HG03457 (cell line): ENCODE results near the gene CNGB1.
"Not testable (repeated sequence)": the region's sequence is repeated elsewhere in the genome, so short reads cannot be mapped to it uniquely, and the experiment has no call there.

Experiments
- ATAC-seq: cut with Tn5 transposase; IDR thresholded peaks from one replicate; pipeline ENCODE4 v1.9.1; 2021; ENCODE audit warnings: moderate number of reproducible peaks; ENCODE audit not compliant: unreplicated experiment

Gene CNGB1

GRCh38 chr16:57868913-57869520 lies 101.9 kb downstream of the CNGB1 start:
- no peak for ATAC-seq

- ATAC-seq = no peak
These were observed 103.8 kb downstream of the CNGB1 start for GRCh38 chr16:57867000-57867561.

- ATAC-seq = no peak
These were observed 104.4 kb downstream of the CNGB1 start for GRCh38 chr16:57866529-57866918.

DNA sequence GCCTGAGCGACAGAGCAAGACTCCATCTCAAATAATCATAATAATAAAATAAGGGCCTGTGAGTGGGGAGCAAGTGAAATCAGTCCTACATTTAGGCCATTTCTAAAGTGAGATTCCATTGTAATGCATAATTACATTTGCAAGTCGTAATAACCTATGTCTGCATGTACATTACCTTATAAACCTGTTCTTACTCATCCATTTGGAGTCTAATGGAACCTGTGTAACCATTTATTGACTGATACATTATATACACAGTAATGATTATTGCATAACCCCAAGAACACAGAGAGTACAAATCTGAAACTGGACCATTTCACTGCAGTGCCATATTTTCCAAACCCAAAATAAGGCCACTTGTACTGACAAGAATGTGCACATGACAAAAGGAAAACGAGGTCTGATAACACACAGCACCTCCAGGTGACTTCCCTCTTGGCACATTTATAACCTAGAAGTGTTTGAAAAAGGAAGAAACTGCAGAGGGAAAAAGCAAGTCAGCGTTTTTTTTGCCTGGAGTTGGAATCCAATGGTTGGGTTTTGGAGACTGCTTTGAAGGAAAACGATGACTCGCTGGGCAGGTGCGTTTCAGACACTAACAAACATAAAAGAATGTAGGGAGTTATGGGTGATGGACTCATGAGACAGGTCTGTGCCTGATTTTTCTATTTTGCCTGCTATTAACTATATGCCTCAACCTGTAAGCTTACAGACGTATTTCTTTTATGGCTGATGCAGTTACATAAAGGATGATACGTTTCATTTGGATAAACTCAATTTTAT lies 105.0 kb downstream of the CNGB1 start:
- ATAC-seq = no peak

DNA sequence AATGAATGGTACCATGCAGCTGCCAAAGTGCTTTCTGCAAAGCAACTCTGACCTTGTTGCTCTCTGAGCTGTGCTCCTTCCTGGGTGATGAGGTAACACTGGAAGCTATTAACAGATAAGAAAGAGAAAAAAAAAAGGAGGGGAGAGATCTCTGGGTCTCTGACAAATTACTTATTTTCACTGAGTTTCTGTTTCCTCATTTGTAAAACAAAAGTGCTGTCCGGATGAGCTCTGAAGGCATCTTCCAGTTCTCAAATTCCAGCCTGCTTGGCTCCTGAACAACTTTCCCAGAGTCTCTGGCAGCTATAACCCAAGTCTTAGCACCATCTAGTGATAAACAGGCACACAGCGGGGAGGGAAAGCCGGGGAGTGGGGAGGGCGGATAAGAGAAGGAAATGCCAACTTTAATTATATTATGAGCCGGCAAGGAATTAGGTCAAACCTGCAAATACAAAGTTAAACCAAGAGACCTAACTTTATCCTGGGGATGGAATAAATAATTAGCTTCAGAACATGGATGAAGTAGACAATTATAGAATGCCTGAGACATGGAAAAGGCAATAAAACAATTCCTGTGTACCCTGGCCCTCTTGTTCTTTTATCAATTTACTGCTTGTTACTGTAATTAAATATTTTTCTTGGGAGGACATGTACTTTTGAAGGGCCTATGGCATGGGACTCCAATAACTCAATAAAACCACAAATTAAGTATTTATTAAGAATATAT lies 107.3 kb downstream of the CNGB1 start:
- ATAC-seq = no peak

- ATAC-seq = no peak
These were observed 108.1 kb downstream of the CNGB1 start for GRCh38 chr16:57862698-57863433.

GRCh38 chr16:57859331-57859730 lies 111.6 kb downstream of the CNGB1 start:
- no peak for ATAC-seq

- no peak for ATAC-seq
These were observed 112.3 kb downstream of the CNGB1 start for GRCh38 chr16:57858635-57859034.

GRCh38 chr16:57857991-57858390 lies 112.9 kb downstream of the CNGB1 start:
- ATAC-seq = not testable (repeated sequence)

- ATAC-seq = no peak
These were observed 115.7 kb downstream of the CNGB1 start for GRCh38 chr16:57855188-57855587.

- no peak for ATAC-seq
These were observed 118.7 kb downstream of the CNGB1 start for GRCh38 chr16:57852189-57852588.

GRCh38 chr16:57848181-57848580 lies 122.7 kb downstream of the CNGB1 start:
- no peak for ATAC-seq

DNA sequence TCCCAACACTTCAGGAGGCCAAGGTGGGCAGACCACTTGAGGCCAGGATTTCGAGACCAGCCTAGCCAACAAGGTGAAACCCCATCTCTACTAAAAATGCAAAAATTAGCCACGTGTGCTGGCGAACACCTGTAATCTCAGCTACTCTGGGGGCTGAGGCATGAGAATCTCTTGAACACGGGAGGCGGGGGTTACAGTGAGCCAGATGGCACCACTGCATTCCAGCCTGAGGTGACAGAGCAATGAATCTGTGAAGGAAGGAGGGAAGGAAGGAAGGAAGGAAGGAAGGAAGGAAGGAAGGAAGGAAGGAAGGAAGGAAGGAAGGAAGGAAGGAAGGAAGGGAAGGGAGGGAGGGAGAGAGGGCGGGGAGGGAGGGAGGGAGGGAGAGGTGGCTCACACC lies 124.0 kb downstream of the CNGB1 start:
- ATAC-seq = not testable (repeated sequence)

DNA sequence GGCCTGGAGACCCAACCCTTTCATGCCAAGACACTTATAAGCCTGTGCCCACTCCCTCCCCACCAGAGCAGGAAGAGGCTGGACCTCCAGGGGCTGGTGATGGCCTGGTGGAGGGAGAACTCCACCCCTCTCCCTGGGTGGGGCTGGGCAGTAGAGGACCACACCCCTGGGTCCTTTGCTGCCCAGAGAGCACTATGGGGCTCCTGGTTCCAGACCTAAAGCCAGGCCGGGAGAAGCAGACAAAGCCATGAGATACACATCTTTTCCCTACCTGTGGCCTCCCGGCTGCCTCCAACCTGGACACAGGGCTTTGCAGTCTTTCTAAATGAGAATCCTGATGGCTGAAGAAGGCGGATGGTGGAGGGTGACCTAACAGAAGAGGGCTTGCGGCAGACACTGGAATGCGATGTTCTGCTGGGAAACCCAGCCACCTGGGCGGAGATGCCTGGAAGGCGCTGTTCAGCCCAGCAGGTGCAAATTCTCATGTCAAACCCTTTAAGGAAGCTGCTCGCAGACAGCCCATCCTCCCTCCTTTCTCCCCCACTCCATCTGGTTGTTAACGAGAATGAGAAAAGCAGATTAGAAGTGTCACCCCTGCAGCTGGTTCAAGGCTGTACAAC lies 124.7 kb downstream of the CNGB1 start:
- ATAC-seq = no peak

GRCh38 chr16:57845115-57845514 lies 125.8 kb downstream of the CNGB1 start:
- no peak for ATAC-seq

DNA sequence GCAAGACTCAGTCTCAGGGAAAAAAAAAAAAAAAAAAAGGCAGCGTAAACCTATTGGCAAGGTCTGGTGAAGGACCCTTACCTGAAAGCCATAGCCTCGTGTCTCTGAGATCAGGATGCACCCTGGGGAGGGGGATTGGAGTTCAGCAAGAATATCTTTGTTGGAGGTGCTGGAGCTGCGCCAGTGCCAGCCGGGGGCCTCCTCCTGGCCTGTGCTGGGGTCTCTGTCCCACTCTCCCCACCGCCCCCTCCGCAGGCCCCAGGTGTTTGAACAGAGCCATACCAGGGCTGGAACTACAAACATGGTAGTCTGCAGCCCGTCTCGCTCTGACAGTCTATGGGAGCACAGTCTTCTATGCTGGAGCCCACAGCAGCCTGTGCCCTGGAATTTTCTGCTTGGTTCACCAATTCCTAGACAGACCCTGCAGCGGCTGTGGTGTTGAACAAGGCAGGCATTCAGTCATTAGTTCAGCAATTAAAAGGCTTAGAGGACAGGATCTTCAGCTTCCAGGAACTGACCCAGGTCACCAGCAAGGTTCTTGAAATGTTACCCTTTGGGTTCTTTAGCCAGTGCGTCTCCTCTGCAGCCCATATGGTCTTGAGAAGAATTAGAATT lies 126.4 kb downstream of the CNGB1 start:
- ATAC-seq = no peak

DNA sequence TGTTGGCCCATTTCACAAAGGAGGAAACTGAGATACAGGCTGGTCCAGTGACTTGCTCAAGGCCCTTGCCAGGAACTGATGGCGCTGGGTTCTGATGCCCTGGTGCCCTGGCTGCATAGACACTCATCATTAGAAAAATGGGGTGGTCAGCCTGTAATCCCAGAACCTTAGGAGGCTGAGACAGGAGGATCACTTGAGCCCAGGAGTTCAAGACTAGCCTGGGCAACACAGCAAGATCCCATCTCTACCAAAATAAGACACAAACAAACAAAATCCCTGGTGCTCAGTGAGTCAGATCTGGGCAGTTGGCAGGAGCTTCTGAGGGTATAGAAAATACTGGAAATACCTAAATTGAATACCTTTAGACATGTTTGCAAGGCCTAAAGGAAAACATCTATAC lies 127.5 kb downstream of the CNGB1 start:
- ATAC-seq = no peak

GRCh38 chr16:57842601-57843000 lies 128.3 kb downstream of the CNGB1 start:
- ATAC-seq = no peak

GRCh38 chr16:57840833-57841232 lies 130.1 kb downstream of the CNGB1 start:
- ATAC-seq = no peak

GRCh38 chr16:57838161-57838560 lies 132.8 kb downstream of the CNGB1 start:
- no peak for ATAC-seq
